HepG2 (cell line): ENCODE results near the gene UST. TPM values are rescaled to one million over a fixed set of nuclear protein-coding genes. Genes with fewer than 3 reads are reported as not detected.

ENCODE experiments used
- ATAC-seq: fragments of 200-7000 bp; cut with Tn5 transposase; 3 replicates; pipeline ENCODE4 v1.9.1; 2020; ENCODE audit warnings: mild to moderate bottlenecking, moderate library complexity
- BruUV-seq: library from RNA; stranded (reverse); fragments of 400-500 nt; replicated peaks from 2 replicates; lab custom pipeline; 2021; lab: Mats Ljungman, UMichigan
- CTCF ChIA-PET: fragments of 300-600 bp; formaldehyde crosslinking; extraction: SDS; loops from one replicate; lab custom pipeline; 2021; ENCODE audit warnings: low total read pairs, inconsistent platforms, low intra/inter-chr PET ratio; lab: Yijun Ruan, JAX
- POLR2A ChIA-PET: fragments of 350-600 bp; sonication (Branson Sonifier 250); formaldehyde crosslinking; loops from one replicate; lab custom pipeline; 2020; ENCODE audit warnings: antibody characterized with exemption, inconsistent platforms; lab: Yijun Ruan, JAX
- DNase-seq: peaks from one replicate; pipeline ENCODE4 v3.0.0-alpha.2; 2015; ENCODE audit warnings: low spot score
- FAIRE-seq: peaks from 3 replicates; lab custom pipeline; 2011; peaks lifted over from hg19 to GRCh38; lab: Jason Lieb, UNC
- H2AFZ ChIP-seq: one replicate; pipeline ENCODE4 v1.6.1; 2011; ENCODE audit warnings: low read length, inconsistent platforms
- H3K27ac ChIP-seq: fragments of 300-600 bp; 3 replicates; pipeline ENCODE4 v1.8.0; 2011; ENCODE audit warnings: mixed run types, mild to moderate bottlenecking, mixed read lengths, low read length, inconsistent platforms; ENCODE audit not compliant: insufficient read depth; ENCODE audit errors: extremely low read length
- H3K27me3 ChIP-seq, 2 experiments: fragments of 200-600 bp in 1 of 2; 2 replicates in 1 of 2; 3 replicates in 1 of 2; pipeline versions ENCODE4 v1.6.0 to v1.8.0; 2011; ENCODE audit warnings: low read length in 2 of 2, mild to moderate bottlenecking in 2 of 2, moderate library complexity in 2 of 2, inconsistent platforms in 1 of 2; ENCODE audit not compliant: insufficient read depth in 2 of 2, control insufficient read depth in 1 of 2
- H3K36me3 ChIP-seq, 2 experiments: fragments of 200-600 bp in 1 of 2; replicated peaks in 1 of 2; 2 replicates in 1 of 2; 3 replicates in 1 of 2; pipeline versions ENCODE4 v1.5.1 to v1.8.0; 2011; ENCODE audit warnings: low read length in 2 of 2, inconsistent platforms in 1 of 2; ENCODE audit not compliant: insufficient read depth in 2 of 2, control insufficient read depth in 1 of 2
- H3K4me1 ChIP-seq: 2 replicates; pipeline ENCODE4 v1.5.1; 2012; ENCODE audit warnings: low read length, inconsistent platforms; ENCODE audit not compliant: insufficient read depth
- H3K4me2 ChIP-seq: 2 replicates; pipeline ENCODE4 v1.6.0; 2011; ENCODE audit warnings: low read depth, low read length, inconsistent platforms
- H3K4me3 ChIP-seq, 3 experiments: fragments of 200-600 bp in 1 of 3; sonication (generic), shearing (Covaris generic) in 1 of 3; replicated peaks in 1 of 3; 2 replicates each; pipeline ENCODE4 v1.5.1; 2011 to 2016; ENCODE audit warnings: low read length in 3 of 3, inconsistent platforms in 2 of 3, low read depth in 2 of 3, mild to moderate bottlenecking in 2 of 3, control low read depth in 1 of 3, mixed read lengths in 1 of 3; ENCODE audit not compliant: insufficient read depth in 1 of 3
- H3K79me2 ChIP-seq: one replicate; pipeline ENCODE4 v1.6.1; 2011; ENCODE audit warnings: low read length, inconsistent platforms; ENCODE audit not compliant: insufficient read depth
- H3K9ac ChIP-seq: 2 replicates; pipeline ENCODE4 v1.6.0; 2011; ENCODE audit warnings: mild to moderate bottlenecking, low read depth, low read length, inconsistent platforms; ENCODE audit not compliant: insufficient read depth
- H3K9me3 ChIP-seq: 2 replicates; pipeline ENCODE4 v1.5.1; 2012; ENCODE audit warnings: mild to moderate bottlenecking, low read length
- H4K20me1 ChIP-seq: 2 replicates; pipeline ENCODE4 v1.6.0; 2011; ENCODE audit warnings: inconsistent platforms, mild to moderate bottlenecking, low read length, moderate library complexity; ENCODE audit not compliant: insufficient read depth
- ASH2L ChIP-seq: fragments of 300-600, 200-600 bp; sonication (generic); IDR thresholded peaks from 2 replicates; pipeline ENCODE4 v1.7.0; 2017; ENCODE audit warnings: low read depth, mild to moderate bottlenecking, moderate library complexity, mixed read lengths, low read length; ENCODE audit not compliant: insufficient read length
- CC2D1A ChIP-seq: sonication (generic); formaldehyde crosslinking; IDR thresholded peaks from 2 replicates; pipeline ENCODE4 v1.8.1; 2023; ENCODE audit warnings: mild to moderate bottlenecking, missing genetic modification reagents
- GTF2F1 ChIP-seq: fragments of 150-350 bp; IDR thresholded peaks from 2 replicates; pipeline ENCODE4 v1.6.1; 2014; ENCODE audit warnings: low read length
- GTF3A ChIP-seq: sonication (generic); formaldehyde crosslinking; conservative IDR thresholded peaks from 2 replicates; pipeline ENCODE4 v1.4.0; 2020; ENCODE audit warnings: mild to moderate bottlenecking, missing genetic modification reagents
- ISL2 ChIP-seq: sonication (generic); formaldehyde crosslinking; IDR thresholded peaks from 2 replicates; pipeline ENCODE4 v1.5.0; 2020; ENCODE audit warnings: missing genetic modification reagents
- JDP2 ChIP-seq: sonication (generic); formaldehyde crosslinking; IDR thresholded peaks from 2 replicates; pipeline ENCODE4 v1.8.1; 2022; ENCODE audit warnings: missing genetic modification reagents, borderline replicate concordance
- NCOA1 ChIP-seq: sonication (generic); formaldehyde crosslinking; IDR thresholded peaks from 2 replicates; pipeline ENCODE4 v1.9.0; 2021; ENCODE audit warnings: missing genetic modification reagents
- NONO ChIP-seq, 2 experiments: fragments of 450-650 bp in 1 of 2; sonication (generic) in 1 of 2; formaldehyde crosslinking in 1 of 2; IDR thresholded peaks in 1 of 2; conservative IDR thresholded peaks in 1 of 2; 2 replicates each; pipeline versions ENCODE4 v1.6.1 to v1.8.0; 2017 to 2022; ENCODE audit warnings: mild to moderate bottlenecking in 1 of 2, missing genetic modification reagents in 1 of 2, moderate library complexity in 1 of 2
- RFXANK ChIP-seq: IDR thresholded peaks from 2 replicates; pipeline ENCODE4 v1.6.1; 2016
- RXRA ChIP-seq: sonication (generic); formaldehyde crosslinking; IDR thresholded peaks from 2 replicates; pipeline ENCODE4 v1.5.1; 2020; ENCODE audit warnings: missing genetic modification reagents
- SMARCC2 ChIP-seq: fragments of 450-650 bp; IDR thresholded peaks from 2 replicates; pipeline ENCODE4 v1.6.1; 2017; ENCODE audit warnings: antibody characterized with exemption, mild to moderate bottlenecking
- SOX6 ChIP-seq, 2 experiments: fragments of 450-650 bp in 1 of 2; sonication (generic) in 1 of 2; formaldehyde crosslinking in 1 of 2; IDR thresholded peaks; 2 replicates each; pipeline versions ENCODE4 v1.4.0 to v1.6.1; 2017 to 2020; ENCODE audit warnings: antibody characterized with exemption in 1 of 2, mild to moderate bottlenecking in 1 of 2, missing genetic modification reagents in 1 of 2
- SRF ChIP-seq: IDR thresholded peaks from 2 replicates; pipeline ENCODE4 v1.6.1; 2011; ENCODE audit warnings: mild to moderate bottlenecking, low read depth, low read length, moderate library complexity
- ZNF430 ChIP-seq: sonication (generic); formaldehyde crosslinking; IDR thresholded peaks from 2 replicates; pipeline ENCODE4 v1.9.0; 2021; ENCODE audit warnings: mild to moderate bottlenecking, missing genetic modification reagents
- WGBS: methylation state at CpG from one replicate; pipeline ENCODE4 v1.1.6; 2017; ENCODE audit warnings: low lambda C conversion rate; 5-methylcytosine and 5-hydroxymethylcytosine counted together
- in situ Hi-C: cut with HindIII; loops from 2 replicates; pipeline ENCODE4 v1.10.0; 2017; ENCODE audit warnings: low pct_unique_long_range_greater_than_20kb; ENCODE audit not compliant: extremely low pct_ligation_motif_present
- intact Hi-C: fragments of 100-400 bp; cut with micrococcal nuclease; formaldehyde crosslinking; loops from one replicate; pipeline ENCODE4 v1.10.0; 2022; ENCODE audit not compliant: unreplicated experiment
- polyA plus RNA-seq, 8 experiments: library from polyadenylated mRNA; depleted of rRNA in 3 of 8; stranded (reverse) in 7 of 8; unstranded in 1 of 8; fragments of >200 nt; fragmentation: Illumina TruSeq in 4 of 8; extraction: Trizol in 4 of 8; gene quantifications; 2 replicates each; pipeline versions ENCODE4 v1.2.1 to v1.2.3, GENCODE V29; 2011 to 2016; ENCODE audit warnings: low read depth in 4 of 8, missing spikeins in 1 of 8, mixed read lengths in 1 of 8; ENCODE audit not compliant: insufficient read depth in 1 of 8
- total RNA-seq, 5 experiments: library from RNA; depleted of rRNA; stranded (reverse); fragments of >200 nt; fragmentation: Illumina TruSeq; extraction: Trizol; gene quantifications; 2 replicates each; pipeline ENCODE4 v1.2.3, GENCODE V29; 2016; ENCODE audit warnings: low read depth in 1 of 5
- TF ChIP-seq, protein P1 (sequence below): sonication (generic); formaldehyde crosslinking; IDR thresholded peaks from 2 replicates; pipeline ENCODE4 v1.5.1; 2020; ENCODE audit warnings: missing genetic modification reagents, mild to moderate bottlenecking, borderline replicate concordance

The UST gene
- total and polyA plus RNA-seq, 2 of the 13 experiments (the other 11 are each of a cell fraction or from before 2014, with no cell fraction given) = 0.27 TPM; not detected in 1

DNA sequence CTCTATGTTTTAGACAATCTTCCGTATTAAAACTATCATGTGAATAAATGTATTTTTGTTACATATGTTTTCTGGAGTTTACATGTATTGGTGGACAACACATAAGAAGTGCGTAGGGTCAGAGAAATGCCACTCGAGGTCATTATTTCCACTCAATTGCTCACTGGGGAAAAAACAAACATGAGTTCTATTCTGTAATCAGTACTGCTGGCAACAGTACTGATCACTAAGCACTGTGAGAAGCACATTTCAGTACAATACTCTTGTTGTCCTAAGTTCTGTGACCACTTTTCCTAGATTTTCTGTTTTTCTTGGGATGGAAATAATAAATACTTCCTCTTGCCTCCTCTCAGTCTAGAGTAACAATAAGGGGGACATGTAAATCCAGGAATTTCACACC lies 44.5 kb downstream of the UST start:
- Histone ChIP-seq H3K36me3 (no peaks in the 10 kb centered on the region), H4K20me1 (no peaks in the 10 kb centered on the region), H3K4me3 (no peak overlapping the region), H3K9me3 (no peaks in the 10 kb centered on the region), H3K27me3 (peaks cover 5 to 16% of the 10 kb centered on the region in 2 experiments; a peak in 3 of 5 replicates), H3K4me1 (no peaks in the 10 kb centered on the region), H2AFZ (no peak overlapping the region), H3K4me2 (no peak overlapping the region), H3K79me2 (no peaks in the 10 kb centered on the region), H3K9ac (no peak overlapping the region), H3K27ac (no peak overlapping the region)
- in situ Hi-C loops = no loop called here
- ChIA-PET CTCF (no interaction called here), POLR2A (no interaction called here)
- ATAC-seq (no peak), FAIRE-seq (no peak), DNase-seq (no peak)
- no peak for TF ChIP-seq SMARCC2
- TF ChIP-seq GTF3A (CRISPR knock-in tag) = no peak
- no peak for TF ChIP-seq ASH2L
- TF ChIP-seq CC2D1A (CRISPR knock-in tag) = no peak
- no peak for TF ChIP-seq ISL2 (CRISPR knock-in tag)
- TF ChIP-seq SRF = no peak
- TF ChIP-seq RFXANK (CRISPR knock-in tag) = no peak
- TF ChIP-seq GTF2F1 = no peak
- no peak for TF ChIP-seq NCOA1 (CRISPR knock-in tag)
- TF ChIP-seq JDP2 (CRISPR knock-in tag) = no peak
- TF ChIP-seq SOX6 (IDR thresholded peaks at IDR 0.05) = no peak
- no peak for TF ChIP-seq SOX6 (CRISPR knock-in tag; IDR thresholded peaks at IDR 0.05)
- TF ChIP-seq, protein P1, sequence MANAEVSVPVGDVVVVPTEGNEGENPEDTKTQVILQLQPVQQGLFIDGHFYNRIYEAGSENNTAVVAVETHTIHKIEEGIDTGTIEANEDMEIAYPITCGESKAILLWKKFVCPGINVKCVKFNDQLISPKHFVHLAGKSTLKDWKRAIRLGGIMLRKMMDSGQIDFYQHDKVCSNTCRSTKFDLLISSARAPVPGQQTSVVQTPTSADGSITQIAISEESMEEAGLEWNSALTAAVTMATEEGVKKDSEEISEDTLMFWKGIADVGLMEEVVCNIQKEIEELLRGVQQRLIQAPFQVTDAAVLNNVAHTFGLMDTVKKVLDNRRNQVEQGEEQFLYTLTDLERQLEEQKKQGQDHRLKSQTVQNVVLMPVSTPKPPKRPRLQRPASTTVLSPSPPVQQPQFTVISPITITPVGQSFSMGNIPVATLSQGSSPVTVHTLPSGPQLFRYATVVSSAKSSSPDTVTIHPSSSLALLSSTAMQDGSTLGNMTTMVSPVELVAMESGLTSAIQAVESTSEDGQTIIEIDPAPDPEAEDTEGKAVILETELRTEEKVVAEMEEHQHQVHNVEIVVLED = no peak
- TF ChIP-seq RXRA (CRISPR knock-in tag) = no peak
- no peak for TF ChIP-seq NONO (IDR thresholded peaks at IDR 0.05)
- no peak for TF ChIP-seq NONO (CRISPR knock-in tag; conservative IDR thresholded peaks at IDR 0.05)
- no peak for TF ChIP-seq ZNF430 (CRISPR knock-in tag)
- intact Hi-C loops = no loop called here
- WGBS = 9% methylated on average over 3 of the region's 3 CpGs
- no TSS peak for BruUV-seq
